Endothelial cell of umbilical vein (primary cell): ENCODE results near the gene UTP18. TPM values are rescaled to one million over a fixed set of nuclear protein-coding genes. Genes with fewer than 3 reads are reported as not detected.
A peak's percentile ranks its signal among the peaks of the same experiment; 100 is the strongest.

Source experiments
- BruUV-seq: library from RNA; stranded (reverse); fragments of 400-500 nt; replicated peaks from 2 replicates; lab custom pipeline; 2021; lab: Mats Ljungman, UMichigan
- CTCF ChIA-PET: fragments of 300-600, 350-600 bp; sonication (Branson Sonifier 250); formaldehyde crosslinking; loops from one replicate; lab custom pipeline; 2021; ENCODE audit warnings: antibody characterized with exemption, inconsistent platforms; lab: Charles Lee
- POLR2A ChIA-PET: fragments of 300-600, 350-600 bp; sonication (Branson Sonifier 250); formaldehyde crosslinking; loops from one replicate; lab custom pipeline; 2021; ENCODE audit warnings: antibody characterized with exemption, inconsistent platforms; lab: Charles Lee
- DNase-seq: peaks from one replicate; pipeline ENCODE4 v3.0.0-alpha.2; 2011; ENCODE audit warnings: low read depth, low spot score
- FAIRE-seq: peaks from 2 replicates; lab custom pipeline; 2011; peaks lifted over from hg19 to GRCh38; lab: Jason Lieb, UNC
- H2AFZ ChIP-seq: 2 replicates; pipeline ENCODE4 v1.6.0; 2012; ENCODE audit warnings: low read depth, low read length, control low read depth, inconsistent platforms
- H3K27ac ChIP-seq: 2 replicates; pipeline ENCODE4 v1.5.1; 2011; ENCODE audit warnings: low read depth, mild to moderate bottlenecking, control low read depth, low read length, moderate library complexity; ENCODE audit not compliant: insufficient read depth
- H3K27me3 ChIP-seq, 2 experiments: 2 replicates each; pipeline versions ENCODE4 v1.6.0 to v1.6.1; 2011; ENCODE audit warnings: low read length in 2 of 2, mixed read lengths in 1 of 2; ENCODE audit not compliant: control insufficient read depth in 2 of 2, insufficient read depth in 2 of 2
- H3K36me3 ChIP-seq, 2 experiments: 2 replicates in 1 of 2; 3 replicates in 1 of 2; pipeline ENCODE4 v1.5.1; 2011; ENCODE audit warnings: low read length in 2 of 2, mild to moderate bottlenecking in 1 of 2, moderate library complexity in 1 of 2; ENCODE audit not compliant: control insufficient read depth in 2 of 2, insufficient read depth in 2 of 2; ENCODE audit errors: extremely low read depth in 1 of 2
- H3K4me1 ChIP-seq: 3 replicates; pipeline ENCODE4 v1.5.1; 2011; ENCODE audit warnings: mild to moderate bottlenecking, low read length; ENCODE audit not compliant: control insufficient read depth, insufficient read depth; ENCODE audit errors: extremely low read depth
- H3K4me2 ChIP-seq: 2 replicates; pipeline ENCODE4 v1.6.1; 2011; ENCODE audit warnings: low read length, control low read depth, mixed read lengths; ENCODE audit not compliant: insufficient read depth
- H3K4me3 ChIP-seq, 3 experiments: fragments of 200-600 bp in 1 of 3; sonication (generic), shearing (Covaris generic) in 1 of 3; replicated peaks in 1 of 3; 2 replicates each; pipeline ENCODE4 v1.5.1; 2011 to 2016; ENCODE audit warnings: control low read depth in 3 of 3, low read length in 3 of 3, mild to moderate bottlenecking in 2 of 3, inconsistent platforms in 1 of 3, low read depth in 1 of 3, moderate library complexity in 1 of 3; ENCODE audit not compliant: insufficient read depth in 1 of 3
- H3K79me2 ChIP-seq: 2 replicates; pipeline ENCODE4 v1.6.0; 2012; ENCODE audit warnings: low read length, inconsistent platforms; ENCODE audit not compliant: control insufficient read depth, insufficient read depth
- H3K9ac ChIP-seq: replicated peaks from 2 replicates; pipeline ENCODE3; 2011; ENCODE audit warnings: low read length, control low read depth; ENCODE audit not compliant: insufficient read depth; ENCODE audit errors: extremely low read depth
- H3K9me1 ChIP-seq: replicated peaks from 3 replicates; pipeline ENCODE4 v1.6.0; 2011; ENCODE audit warnings: mild to moderate bottlenecking, low read length; ENCODE audit not compliant: control insufficient read depth, insufficient read depth; ENCODE audit errors: extremely low read depth
- H3K9me3 ChIP-seq: replicated peaks from 2 replicates; pipeline ENCODE4 v1.5.1; 2012; ENCODE audit warnings: low read length, inconsistent platforms; ENCODE audit not compliant: control insufficient read depth, insufficient read depth
- H4K20me1 ChIP-seq: replicated peaks from 2 replicates; pipeline ENCODE3; 2011; ENCODE audit warnings: mild to moderate bottlenecking, low read length; ENCODE audit not compliant: control insufficient read depth, insufficient read depth; ENCODE audit errors: extremely low read depth
- EZH2 ChIP-seq: IDR thresholded peaks from 2 replicates; pipeline ENCODE4 v1.6.1; 2012; ENCODE audit warnings: borderline replicate concordance, low read depth, mild to moderate bottlenecking, moderate library complexity, low read length, inconsistent platforms; ENCODE audit not compliant: severe bottlenecking
- FOS ChIP-seq: IDR thresholded peaks from 2 replicates; pipeline ENCODE4 v1.6.1; 2011; ENCODE audit warnings: mild to moderate bottlenecking, low read length, moderate library complexity, borderline replicate concordance; ENCODE audit not compliant: insufficient read depth
- GATA2 ChIP-seq: IDR thresholded peaks from 2 replicates; pipeline ENCODE4 v1.7.0; 2011; ENCODE audit warnings: low read depth, mild to moderate bottlenecking, moderate library complexity, mixed read lengths, low read length; ENCODE audit not compliant: insufficient read length, insufficient read depth
- JUN ChIP-seq: IDR thresholded peaks from 2 replicates; pipeline ENCODE4 v1.6.1; 2011; ENCODE audit warnings: borderline replicate concordance, low read depth; ENCODE audit not compliant: insufficient read length, insufficient read depth
- MYC ChIP-seq: IDR thresholded peaks from one replicate; pipeline ENCODE4 v1.6.1; 2011; ENCODE audit warnings: mild to moderate bottlenecking, low read depth, low read length
- dilution Hi-C: fragments of 300-500 bp; cut with MboI; formaldehyde crosslinking; loops from one replicate; pipeline ENCODE4 v1.15.0; 2019; ENCODE audit warnings: low sequenced_read_pairs; ENCODE audit not compliant: extremely low pct_ligation_motif_present
- intact Hi-C: fragments of 100-400 bp; cut with micrococcal nuclease; formaldehyde crosslinking; loops from one replicate; pipeline ENCODE4 v1.10.0; 2022
- polyA plus RNA-seq, 4 experiments: library from polyadenylated mRNA; depleted of rRNA in 3 of 4; stranded (reverse) in 3 of 4; unstranded in 1 of 4; fragments of >200 nt; gene quantifications; 2 replicates each; pipeline versions ENCODE4 v1.2.1 to v1.2.3, GENCODE V29; 2011 to 2012; ENCODE audit warnings: missing spikeins in 1 of 4
- total RNA-seq: library from RNA; stranded (reverse); gene quantifications from 2 replicates; pipeline ENCODE4 v1.2.3, GENCODE V29; 2021
- TF ChIP-seq, protein P1 (sequence below): IDR thresholded peaks from 2 replicates; pipeline ENCODE4 v1.6.1; 2011; ENCODE audit not compliant: insufficient read depth, insufficient read length
- TF ChIP-seq, protein P2 (sequence below), 2 donors: IDR thresholded peaks; 1 replicate in 1 of 2; 2 replicates in 1 of 2; pipeline ENCODE4 v1.5.1; 2011; ENCODE audit warnings: low read length in 2 of 2, mild to moderate bottlenecking in 2 of 2, moderate library complexity in 2 of 2, control low read depth in 1 of 2, inconsistent platforms in 1 of 2, low read depth in 1 of 2; ENCODE audit not compliant: insufficient read depth in 1 of 2; ENCODE audit errors: extremely low read depth in 1 of 2

UTP18 gene
- total and polyA plus RNA-seq, 2 donors (not counting 3 experiments of a cell fraction or from before 2014, with no cell fraction given): 9.1 to 29.3 TPM

DNA sequence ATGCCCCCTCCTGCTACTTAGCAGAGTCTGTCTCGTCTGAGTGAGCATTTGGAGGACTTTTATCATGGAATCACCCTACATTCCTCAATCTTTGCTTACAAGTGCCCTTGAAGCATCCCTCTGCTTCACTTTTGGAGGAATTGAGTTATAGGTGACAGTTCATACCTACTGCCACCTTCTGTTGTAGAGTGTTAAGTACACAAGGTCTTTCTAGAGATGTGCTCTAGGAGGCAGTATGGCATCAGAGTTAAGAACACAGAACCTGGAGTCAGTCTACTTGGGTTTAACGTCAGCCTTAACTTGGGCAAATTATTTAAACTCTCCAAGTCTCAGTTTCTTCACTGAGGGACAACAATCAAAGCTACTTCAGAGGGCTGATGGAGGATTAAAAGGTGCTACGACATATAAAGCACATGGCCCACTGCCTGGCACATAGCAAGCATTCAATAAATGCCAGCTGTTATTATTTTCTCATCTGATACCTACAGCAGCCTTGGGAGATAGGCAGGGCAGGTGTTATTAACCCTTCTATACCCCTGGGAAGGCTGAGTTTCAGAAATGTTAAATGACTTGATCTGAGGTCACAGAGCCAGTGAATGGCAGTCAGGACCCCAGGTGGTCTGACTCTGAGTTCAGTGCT lies 62.2 kb downstream of the UTP18 start:
- no peak for TF ChIP-seq EZH2
- TF ChIP-seq, protein P1, sequence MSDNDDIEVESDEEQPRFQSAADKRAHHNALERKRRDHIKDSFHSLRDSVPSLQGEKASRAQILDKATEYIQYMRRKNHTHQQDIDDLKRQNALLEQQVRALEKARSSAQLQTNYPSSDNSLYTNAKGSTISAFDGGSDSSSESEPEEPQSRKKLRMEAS: no peak
- TF ChIP-seq, protein P2, sequence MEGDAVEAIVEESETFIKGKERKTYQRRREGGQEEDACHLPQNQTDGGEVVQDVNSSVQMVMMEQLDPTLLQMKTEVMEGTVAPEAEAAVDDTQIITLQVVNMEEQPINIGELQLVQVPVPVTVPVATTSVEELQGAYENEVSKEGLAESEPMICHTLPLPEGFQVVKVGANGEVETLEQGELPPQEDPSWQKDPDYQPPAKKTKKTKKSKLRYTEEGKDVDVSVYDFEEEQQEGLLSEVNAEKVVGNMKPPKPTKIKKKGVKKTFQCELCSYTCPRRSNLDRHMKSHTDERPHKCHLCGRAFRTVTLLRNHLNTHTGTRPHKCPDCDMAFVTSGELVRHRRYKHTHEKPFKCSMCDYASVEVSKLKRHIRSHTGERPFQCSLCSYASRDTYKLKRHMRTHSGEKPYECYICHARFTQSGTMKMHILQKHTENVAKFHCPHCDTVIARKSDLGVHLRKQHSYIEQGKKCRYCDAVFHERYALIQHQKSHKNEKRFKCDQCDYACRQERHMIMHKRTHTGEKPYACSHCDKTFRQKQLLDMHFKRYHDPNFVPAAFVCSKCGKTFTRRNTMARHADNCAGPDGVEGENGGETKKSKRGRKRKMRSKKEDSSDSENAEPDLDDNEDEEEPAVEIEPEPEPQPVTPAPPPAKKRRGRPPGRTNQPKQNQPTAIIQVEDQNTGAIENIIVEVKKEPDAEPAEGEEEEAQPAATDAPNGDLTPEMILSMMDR (IDR thresholded peaks at IDR 0.05; ENCODE audit: extremely low read depth in 1 of 2, insufficient read depth in 1 of 2, low read depth in 1 of 2, low read length in 2 of 2): peak; percentile 27 to 33
- no peak for TF ChIP-seq GATA2
- no peak for TF ChIP-seq FOS
- no peak for TF ChIP-seq JUN
- TF ChIP-seq MYC: no peak
- no peak overlapping the region for H3K27ac ChIP-seq
- H3K9me1 ChIP-seq: no peaks in the 10 kb centered on the region
- no peak overlapping the region for H2AFZ ChIP-seq
- no peaks in the 10 kb centered on the region for H3K4me1 ChIP-seq
- H3K9me3 ChIP-seq: no peaks in the 10 kb centered on the region
- no peak overlapping the region for H3K4me2 ChIP-seq
- BruUV-seq: no TSS peak
- H3K36me3 ChIP-seq: no peaks in the 10 kb centered on the region
- DNase-seq: peak; percentile 26
- dilution Hi-C loops (no loop called here), intact Hi-C loops (no loop called here)
- no peaks in the 10 kb centered on the region for H3K79me2 ChIP-seq
- CTCF ChIA-PET: no interaction called here
- POLR2A ChIA-PET: no interaction called here
- no peaks in the 10 kb centered on the region for H4K20me1 ChIP-seq
- no peak for FAIRE-seq
- H3K27me3 ChIP-seq: no peaks in the 10 kb centered on the region
- H3K9ac ChIP-seq: no peak overlapping the region
- H3K4me3 ChIP-seq: no peak overlapping the region
